HFF-Myc (cell line): ENCODE measurements around the gene ABL2.
A peak's percentile ranks its signal among the peaks of the same experiment; 100 is the strongest.

Source experiments
- DNase-seq: peaks from one replicate; pipeline ENCODE4 v3.0.0-alpha.2; 2011; ENCODE audit warnings: low read depth; ENCODE audit errors: extremely low read depth
- H3K4me3 ChIP-seq: replicated peaks from 2 replicates; pipeline ENCODE4 v1.5.1; 2011; ENCODE audit warnings: low read depth, mild to moderate bottlenecking, control low read depth, low read length
- TF ChIP-seq, protein P1 (sequence below): IDR thresholded peaks from 2 replicates; pipeline ENCODE4 v1.5.1; 2012; ENCODE audit warnings: mild to moderate bottlenecking, low read depth, low read length, control low read depth; ENCODE audit errors: missing control alignments

Gene ABL2

DNA sequence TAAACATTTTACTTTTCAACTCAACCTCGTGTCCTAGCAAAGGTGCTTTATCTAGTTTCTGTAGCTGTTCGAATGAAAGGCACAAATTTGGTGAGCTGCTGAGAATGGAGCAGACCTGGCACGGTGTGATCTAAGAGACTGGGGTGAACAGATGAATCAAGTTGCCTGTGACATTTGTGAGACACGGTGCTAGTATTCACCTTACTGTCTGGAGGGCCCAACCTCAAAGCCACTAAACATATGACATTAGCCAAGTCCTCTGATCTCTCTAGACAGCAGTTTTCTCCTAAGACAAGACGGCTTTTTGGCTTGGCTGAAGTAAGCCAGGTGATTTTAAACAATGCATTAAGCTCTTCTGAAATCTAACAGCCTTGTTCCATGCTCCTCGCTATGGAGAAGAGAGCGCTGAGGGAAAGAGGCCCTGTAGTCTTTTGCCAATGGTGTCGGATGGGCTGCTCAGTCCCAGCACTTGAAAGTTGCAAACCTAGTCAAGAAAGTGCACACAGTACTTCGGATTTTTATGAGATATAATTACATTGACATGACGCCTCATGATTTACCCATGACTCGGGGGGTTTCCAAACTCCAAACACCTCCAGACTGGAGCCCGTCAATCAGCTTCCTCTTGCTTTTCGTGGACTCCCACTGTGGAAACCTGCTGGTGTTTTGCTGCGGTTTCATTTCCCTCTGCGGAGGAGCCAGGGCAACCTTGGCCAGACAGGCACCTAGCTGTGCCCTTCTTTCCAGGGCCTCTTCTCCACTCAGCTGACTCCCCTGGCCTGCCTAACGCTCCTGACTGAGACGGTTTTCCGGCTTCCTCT, 148.4 kb downstream of the ABL2 start:
- DNase-seq, result no peak
- TF ChIP-seq, protein P1, sequence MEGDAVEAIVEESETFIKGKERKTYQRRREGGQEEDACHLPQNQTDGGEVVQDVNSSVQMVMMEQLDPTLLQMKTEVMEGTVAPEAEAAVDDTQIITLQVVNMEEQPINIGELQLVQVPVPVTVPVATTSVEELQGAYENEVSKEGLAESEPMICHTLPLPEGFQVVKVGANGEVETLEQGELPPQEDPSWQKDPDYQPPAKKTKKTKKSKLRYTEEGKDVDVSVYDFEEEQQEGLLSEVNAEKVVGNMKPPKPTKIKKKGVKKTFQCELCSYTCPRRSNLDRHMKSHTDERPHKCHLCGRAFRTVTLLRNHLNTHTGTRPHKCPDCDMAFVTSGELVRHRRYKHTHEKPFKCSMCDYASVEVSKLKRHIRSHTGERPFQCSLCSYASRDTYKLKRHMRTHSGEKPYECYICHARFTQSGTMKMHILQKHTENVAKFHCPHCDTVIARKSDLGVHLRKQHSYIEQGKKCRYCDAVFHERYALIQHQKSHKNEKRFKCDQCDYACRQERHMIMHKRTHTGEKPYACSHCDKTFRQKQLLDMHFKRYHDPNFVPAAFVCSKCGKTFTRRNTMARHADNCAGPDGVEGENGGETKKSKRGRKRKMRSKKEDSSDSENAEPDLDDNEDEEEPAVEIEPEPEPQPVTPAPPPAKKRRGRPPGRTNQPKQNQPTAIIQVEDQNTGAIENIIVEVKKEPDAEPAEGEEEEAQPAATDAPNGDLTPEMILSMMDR, result no peak
- H3K4me3 ChIP-seq, result peak overlapping the region; percentile 89

DNA sequence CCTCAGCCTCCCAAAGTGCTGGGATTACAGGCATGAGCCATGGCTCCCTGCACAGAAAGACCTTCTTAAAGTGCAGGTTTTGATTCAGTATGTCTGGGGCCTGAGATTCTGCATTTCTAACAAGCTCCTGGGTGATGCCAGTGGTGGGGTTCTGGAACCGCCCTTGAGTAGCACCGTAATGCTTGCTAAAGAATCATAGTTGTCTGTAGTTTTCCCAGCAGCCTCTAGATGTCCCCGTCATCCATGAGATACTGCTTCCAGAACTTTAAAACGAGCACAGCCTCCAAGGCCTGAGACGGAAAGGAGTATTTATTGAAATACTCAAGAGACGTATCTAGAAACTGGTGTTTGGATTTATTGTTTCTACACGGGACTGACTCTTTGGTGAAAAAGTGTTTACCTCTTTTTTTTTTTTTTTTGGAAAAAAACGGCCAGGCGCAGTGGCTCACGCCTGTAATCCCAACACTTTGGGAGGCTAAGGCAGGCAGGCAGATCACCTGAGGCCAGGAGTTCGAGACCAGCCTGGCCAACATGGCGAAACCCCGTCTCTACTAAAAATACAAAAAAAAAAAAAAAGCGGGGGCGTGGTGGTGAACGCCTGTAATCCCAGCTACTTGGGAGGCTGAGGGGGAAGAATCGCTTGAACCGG, 150.2 kb downstream of the ABL2 start:
- no peak overlapping the region for H3K4me3 ChIP-seq
- TF ChIP-seq, protein P1, result peak; percentile 69
- DNase-seq, result peak; percentile 40

DNA sequence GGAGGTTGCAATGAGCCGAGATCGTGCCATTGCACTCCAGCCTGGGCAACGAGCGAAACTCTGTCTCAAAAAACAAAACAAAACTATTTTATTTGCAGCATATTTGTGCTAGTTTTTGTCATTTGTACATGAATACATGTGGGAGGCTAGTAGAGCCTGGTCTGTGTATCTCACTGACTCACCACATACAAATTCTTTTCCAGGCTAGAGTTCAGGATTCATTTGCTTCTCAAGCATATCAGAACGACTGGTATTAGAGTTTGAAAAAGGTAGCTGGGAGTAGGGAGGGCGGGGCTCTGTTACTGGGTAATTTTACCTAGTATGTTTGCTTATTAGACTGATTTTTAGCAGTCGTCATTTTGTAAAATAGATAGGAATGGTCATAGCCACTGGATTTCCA, 152.1 kb downstream of the ABL2 start:
- DNase-seq, result no peak
- H3K4me3 ChIP-seq, result no peak overlapping the region
- TF ChIP-seq, protein P1, result no peak

DNA sequence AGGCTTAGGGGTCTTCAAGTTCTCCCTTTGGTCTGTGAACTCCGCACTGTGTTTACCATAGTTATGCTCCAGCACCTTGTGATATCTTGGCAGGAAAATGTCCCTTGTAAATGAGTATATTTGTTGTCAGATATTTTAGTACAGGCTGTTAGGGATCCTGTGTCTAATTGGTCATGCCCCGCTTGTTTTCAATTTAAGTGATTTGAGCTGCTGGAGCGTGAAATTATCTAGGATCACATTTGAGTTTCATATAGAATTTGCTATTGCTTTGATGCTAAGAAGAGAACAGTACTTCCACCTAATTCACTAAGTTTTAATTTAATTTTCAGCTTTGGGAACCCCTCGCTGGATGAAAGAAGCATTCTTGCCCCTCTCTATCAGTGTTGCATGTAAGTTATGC, 163.0 kb downstream of the ABL2 start:
- no peak overlapping the region for H3K4me3 ChIP-seq
- TF ChIP-seq, protein P1, result no peak
- no peak for DNase-seq

DNA sequence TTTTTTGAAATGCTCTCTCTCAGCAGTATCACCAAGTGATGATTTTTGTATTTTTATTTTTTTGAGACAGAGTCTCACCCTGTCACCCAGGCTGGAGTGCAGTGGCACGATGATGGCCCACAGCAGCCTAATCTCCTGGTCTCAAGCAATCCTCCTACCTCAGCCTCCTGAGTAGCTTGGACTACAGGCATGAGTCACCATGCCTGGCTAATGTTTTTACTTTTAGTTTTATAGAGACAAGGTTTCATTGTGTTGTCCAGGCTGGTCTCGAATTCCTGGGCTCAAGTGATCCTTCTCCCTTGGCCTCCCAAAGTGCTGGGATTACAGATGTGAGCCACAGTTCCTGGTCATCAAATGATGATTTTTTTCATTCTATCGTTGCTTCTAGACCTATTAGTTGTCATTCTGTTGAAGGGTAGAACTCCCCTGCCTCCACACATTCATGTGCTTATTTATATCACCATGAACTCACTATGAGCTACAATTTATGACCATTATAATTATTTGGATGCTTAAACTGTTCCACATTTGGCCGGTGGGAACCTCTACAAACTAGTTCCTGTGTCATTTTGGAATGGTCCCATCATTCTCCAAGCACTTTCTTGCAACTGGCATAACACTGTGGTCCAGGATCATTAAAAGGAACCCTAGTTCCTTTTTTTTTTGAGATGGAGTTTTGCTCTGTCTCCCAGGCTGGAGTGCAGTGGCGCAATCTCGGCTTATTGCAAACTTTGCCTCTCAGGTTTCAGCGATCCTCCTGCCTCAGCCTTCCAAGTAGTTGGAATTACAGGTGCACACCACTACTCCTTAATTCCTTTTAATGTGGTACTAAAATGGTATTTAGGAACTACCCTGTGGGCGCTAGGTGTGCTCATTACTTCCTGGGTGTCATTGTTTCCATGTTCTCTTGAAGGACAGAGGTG, 167.9 kb downstream of the ABL2 start:
- TF ChIP-seq, protein P1, result no peak
- DNase-seq, result no peak
- no peak overlapping the region for H3K4me3 ChIP-seq
